Neural cell (in vitro differentiated cells): ENCODE measurements around the gene RET.

Source experiments
- CTCF ChIP-seq: fragments of 450-650 bp; IDR thresholded peaks from 2 replicates; pipeline ENCODE4 v1.5.1; 2014; ENCODE audit warnings: antibody characterized with exemption, mild to moderate bottlenecking, moderate library complexity; ENCODE audit not compliant: poor library complexity, severe bottlenecking
- EP300 ChIP-seq: fragments of 450-650 bp; conservative IDR thresholded peaks from 2 replicates; pipeline ENCODE4 v1.6.1; 2014; ENCODE audit warnings: antibody characterized with exemption, mild to moderate bottlenecking, moderate library complexity; ENCODE audit not compliant: poor library complexity, severe bottlenecking
- SMC3 ChIP-seq: fragments of 450-650 bp; conservative IDR thresholded peaks from 2 replicates; pipeline ENCODE4 v1.6.1; 2014; ENCODE audit warnings: antibody characterized with exemption, mild to moderate bottlenecking, moderate library complexity; ENCODE audit not compliant: poor library complexity

GRCh38 chr10:43048301-43049051 is 28.4 kb upstream of the RET start:
- no peak for TF ChIP-seq CTCF
- TF ChIP-seq EP300: no peak
- TF ChIP-seq SMC3: no peak
